Measurements from ENCODE around the gene STYXL2. TPM values are rescaled to one million over a fixed set of nuclear protein-coding genes. Genes with fewer than 3 reads are reported as not detected.

The STYXL2 gene
- total and polyA plus RNA-seq, 9 of the 15 experiments (the other 6 are each of a cell fraction or from before 2014, with no cell fraction given) = not detected

GRCh38 chr1:167137332-167137781 lies 43.5 kb downstream of the STYXL2 start:
- no peaks in the 10 kb centered on the region for H3K79me2 ChIP-seq (ENCODE audit: control insufficient read depth, insufficient read depth, low read length)
- H3K4me1 ChIP-seq (replicated peaks in 1 of 2; ENCODE audit: control insufficient read depth in 2 of 2, insufficient read depth in 2 of 2, low read length in 2 of 2) = no peaks in the 10 kb centered on the region
- no peak overlapping the region for H3K4me3 ChIP-seq
- H2AFZ ChIP-seq (ENCODE audit: low read depth, low read length) = no peak overlapping the region
- H3K9ac ChIP-seq (ENCODE audit: insufficient read depth in 1 of 2, low read depth in 2 of 2, low read length in 2 of 2) = no peak overlapping the region
- no peak for ATAC-seq
- in situ Hi-C loops (cut with MboI) (no loop called here), intact Hi-C loops (cut with micrococcal nuclease) (no loop called here)
- no peaks in the 10 kb centered on the region for H3K9me1 ChIP-seq (ENCODE audit: control insufficient read depth, insufficient read depth, low read length)
- WGBS (ENCODE audit: insufficient coverage, low coverage, missing lambda C conversion rate) = 0% methylated on average over 6 of the region's 6 CpGs
- ChIA-PET CTCF (ENCODE audit: low intra/inter-chr PET ratio) (no interaction called here), POLR2A (interaction anchor here (2.0 kb wide), 1 partner anchor 11 kb away, joined by 8 read pairs; no protein-coding TSS in a partner anchor)
- BruUV-seq (replicated peaks) = no TSS peak
- H3K27ac ChIP-seq (ENCODE audit: extremely low read depth, low read depth, low read length) = no peak overlapping the region
- no peak for FAIRE-seq
- no peak for TF ChIP-seq SUPT5H (IDR thresholded peaks at IDR 0.05)
- no peak for TF ChIP-seq HDAC6 (IDR thresholded peaks at IDR 0.05; ENCODE audit: low read depth, low read length)
- no peak for TF ChIP-seq NFE2L1 (tag; IDR thresholded peaks at IDR 0.05; ENCODE audit: borderline replicate concordance, low read depth)
- no peak for TF ChIP-seq MCM2 (IDR thresholded peaks at IDR 0.05; ENCODE audit: low read depth)
- no peak for TF ChIP-seq FIP1L1 (IDR thresholded peaks at IDR 0.05; ENCODE audit: low read depth, low read length, poor library complexity, severe bottlenecking)
- TF ChIP-seq FOXK2 (conservative IDR thresholded peaks at IDR 0.05 in 1 of 2, IDR thresholded peaks at IDR 0.05 in 1 of 2; ENCODE audit: low read depth in 2 of 2) = no peak
- TF ChIP-seq, protein P1, sequence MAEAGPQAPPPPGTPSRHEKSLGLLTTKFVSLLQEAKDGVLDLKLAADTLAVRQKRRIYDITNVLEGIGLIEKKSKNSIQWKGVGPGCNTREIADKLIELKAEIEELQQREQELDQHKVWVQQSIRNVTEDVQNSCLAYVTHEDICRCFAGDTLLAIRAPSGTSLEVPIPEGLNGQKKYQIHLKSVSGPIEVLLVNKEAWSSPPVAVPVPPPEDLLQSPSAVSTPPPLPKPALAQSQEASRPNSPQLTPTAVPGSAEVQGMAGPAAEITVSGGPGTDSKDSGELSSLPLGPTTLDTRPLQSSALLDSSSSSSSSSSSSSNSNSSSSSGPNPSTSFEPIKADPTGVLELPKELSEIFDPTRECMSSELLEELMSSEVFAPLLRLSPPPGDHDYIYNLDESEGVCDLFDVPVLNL (CRISPR knock-in tag; IDR thresholded peaks at IDR 0.05; ENCODE audit: low read depth) = no peak
- no peak for TF ChIP-seq TBP (optimal IDR thresholded peaks at IDR 0.05; ENCODE audit: low read depth, low read length)
- no peak for TF ChIP-seq ZNF780A (CRISPR knock-in tag; IDR thresholded peaks at IDR 0.05)
- no peak for TF ChIP-seq TAF1 (IDR thresholded peaks at IDR 0.05; ENCODE audit: control insufficient read depth, extremely low read depth, insufficient read depth, low read length, severe bottlenecking)
- no peak for TF ChIP-seq IRF2 (CRISPR knock-in tag; IDR thresholded peaks at IDR 0.05)
- no peak for TF ChIP-seq DDX20 (tag; IDR thresholded peaks at IDR 0.05; ENCODE audit: low read depth)
- TF ChIP-seq RBM22 (IDR thresholded peaks at IDR 0.05; ENCODE audit: low read depth, low read length, poor library complexity, severe bottlenecking) = no peak
- TF ChIP-seq TAF7 (tag; IDR thresholded peaks at IDR 0.05) = no peak
- no peak for TF ChIP-seq ILF3 (IDR thresholded peaks at IDR 0.05; ENCODE audit: borderline replicate concordance)
- TF ChIP-seq, protein P2, sequence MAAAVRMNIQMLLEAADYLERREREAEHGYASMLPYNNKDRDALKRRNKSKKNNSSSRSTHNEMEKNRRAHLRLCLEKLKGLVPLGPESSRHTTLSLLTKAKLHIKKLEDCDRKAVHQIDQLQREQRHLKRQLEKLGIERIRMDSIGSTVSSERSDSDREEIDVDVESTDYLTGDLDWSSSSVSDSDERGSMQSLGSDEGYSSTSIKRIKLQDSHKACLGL (CRISPR knock-in tag; IDR thresholded peaks at IDR 0.05; ENCODE audit: borderline replicate concordance, poor library complexity, severe bottlenecking) = no peak
- no peak for TF ChIP-seq CBFA2T2 (conservative IDR thresholded peaks at IDR 0.05)
- no peak for DNase-seq (ENCODE audit: extremely low read depth in 1 of 4, low spot score in 3 of 4)
- H3K36me3 ChIP-seq (ENCODE audit: control insufficient read depth, insufficient read depth, low read length) = no peaks in the 10 kb centered on the region
- no peak overlapping the region for H3K4me2 ChIP-seq (ENCODE audit: insufficient read depth, low read length)
- no peaks in the 10 kb centered on the region for H4K20me1 ChIP-seq (replicated peaks; ENCODE audit: control insufficient read depth, insufficient read depth, low read length)
- no peaks in the 10 kb centered on the region for H3K9me3 ChIP-seq (replicated peaks; ENCODE audit: control insufficient read depth, insufficient read depth, low read depth, low read length)
- peaks cover 16 to 26% of the 10 kb centered on the region in 2 experiments for H3K27me3 ChIP-seq (ENCODE audit: control insufficient read depth in 2 of 2, insufficient read depth in 2 of 2, low read length in 2 of 2)
